HG03378 (cell line): ENCODE measurements around the gene ACKR3.

Source experiments
- ATAC-seq: cut with Tn5 transposase; IDR thresholded peaks from one replicate; pipeline ENCODE4 v1.9.1; 2021; ENCODE audit warnings: mild to moderate bottlenecking, moderate library complexity; ENCODE audit not compliant: unreplicated experiment

Gene ACKR3

DNA sequence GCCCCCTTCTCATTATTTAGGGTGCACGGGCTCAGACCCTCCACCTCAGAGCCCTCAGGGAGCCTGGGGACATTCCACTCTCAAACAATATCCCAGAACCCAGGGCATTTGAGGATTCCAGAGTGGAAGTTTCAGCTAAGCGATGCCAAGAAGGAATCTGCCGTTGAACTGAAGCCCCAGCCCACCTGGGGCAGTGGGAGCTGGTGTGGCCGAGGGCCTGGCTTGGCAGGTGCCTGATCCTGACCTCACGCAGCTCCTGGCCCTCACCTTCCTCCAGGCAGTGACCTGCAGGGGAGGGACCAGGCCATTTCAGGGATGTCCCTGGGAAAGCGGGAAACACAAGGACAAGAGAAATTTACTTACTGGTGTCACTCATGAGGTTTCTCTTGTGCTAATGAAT, 58.2 kb downstream of the ACKR3 start:
- ATAC-seq: no peak

DNA sequence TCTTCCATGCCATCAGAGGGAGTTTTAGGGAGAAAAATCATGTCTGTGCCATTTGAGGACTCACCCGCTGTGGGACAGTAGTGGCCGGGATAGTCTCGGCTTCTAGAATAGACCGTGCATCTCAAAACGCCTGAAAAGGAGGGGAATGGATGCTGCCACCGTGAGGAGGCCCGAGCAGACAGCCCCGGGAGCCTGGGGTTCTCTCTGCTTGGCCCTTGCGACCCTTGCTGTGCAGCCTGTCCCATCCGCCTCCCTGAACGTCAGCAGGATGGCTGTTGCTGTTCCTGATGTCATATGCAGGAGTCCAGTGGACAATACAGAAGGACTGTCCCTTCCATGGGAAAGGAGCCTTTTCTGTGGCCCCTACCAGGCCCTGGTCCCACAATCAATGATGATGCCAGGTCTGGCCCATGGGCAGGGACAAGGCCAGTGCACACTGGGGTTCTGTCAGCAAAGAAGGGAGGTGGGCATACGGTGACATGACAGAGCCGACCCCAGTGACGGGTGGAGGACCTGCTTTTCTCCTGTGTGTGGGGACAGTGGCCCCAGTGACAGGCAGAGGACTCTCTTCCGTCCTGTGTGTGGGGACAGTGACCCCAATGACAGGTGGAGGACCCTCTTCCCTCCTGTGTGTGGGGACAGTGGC, 58.8 kb downstream of the ACKR3 start:
- no peak for ATAC-seq

- ATAC-seq: no peak
These were observed 59.5 kb downstream of the ACKR3 start for GRCh38 chr2:236628981-236629605.

DNA sequence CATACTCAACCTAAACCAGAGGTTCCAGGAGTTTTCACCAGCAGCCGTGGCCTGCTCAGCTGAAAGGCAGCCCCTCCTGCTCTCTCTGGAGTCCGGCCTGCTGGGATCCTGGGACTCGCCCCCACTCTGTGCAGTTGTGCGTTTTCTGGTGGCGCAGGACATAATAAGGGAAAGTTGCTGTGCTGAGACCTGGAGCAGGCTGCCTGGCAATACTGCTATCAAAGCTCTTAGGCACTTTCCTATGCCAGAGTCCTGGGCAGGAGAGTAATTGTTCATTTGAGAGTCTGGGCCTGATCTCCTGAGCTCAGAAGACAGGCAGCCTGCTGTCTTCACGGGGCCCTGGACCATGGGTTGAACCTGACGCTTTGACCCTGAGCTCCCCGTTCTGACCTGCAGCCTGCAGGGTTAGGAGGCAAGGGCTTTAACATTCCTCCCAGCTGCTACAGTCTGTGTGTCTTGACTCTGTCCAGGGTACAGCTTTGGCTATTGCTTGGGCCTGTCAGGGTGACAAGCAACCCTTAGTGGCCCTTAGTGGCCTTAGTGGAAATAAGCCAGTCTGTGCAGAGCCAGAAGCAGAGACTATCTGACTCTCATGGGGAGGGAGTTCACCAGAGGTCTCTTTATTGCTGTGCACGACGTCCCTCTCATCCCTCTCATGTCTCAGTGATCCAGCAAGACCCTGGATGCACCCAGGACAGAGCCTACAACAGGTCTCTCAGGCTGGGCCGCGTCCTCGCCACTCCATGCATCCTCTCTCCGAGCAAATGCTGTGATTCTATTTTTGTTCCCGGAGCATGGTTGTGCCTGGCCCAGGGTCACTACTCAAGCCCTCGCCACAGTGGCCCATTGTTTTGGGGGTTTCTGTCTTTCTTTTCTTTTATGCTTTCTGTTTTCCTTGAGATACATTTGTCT, 60.6 kb downstream of the ACKR3 start:
- no peak for ATAC-seq

- ATAC-seq: no peak
These were observed 61.7 kb downstream of the ACKR3 start for GRCh38 chr2:236631281-236631855.

GRCh38 chr2:236631856-236632291, 62.2 kb downstream of the ACKR3 start:
- ATAC-seq: no peak
